HG03135 (cell line): ENCODE data around the gene DNAJC1.
"Not testable (repeated sequence)": the region's sequence is repeated elsewhere in the genome, so short reads cannot be mapped to it uniquely, and the experiment has no call there.

ENCODE experiments used
- ATAC-seq: cut with Tn5 transposase; IDR thresholded peaks from one replicate; pipeline ENCODE4 v1.9.1; 2021; ENCODE audit warnings: mild to moderate bottlenecking, moderate library complexity; ENCODE audit not compliant: unreplicated experiment

The DNAJC1 gene, protein sequence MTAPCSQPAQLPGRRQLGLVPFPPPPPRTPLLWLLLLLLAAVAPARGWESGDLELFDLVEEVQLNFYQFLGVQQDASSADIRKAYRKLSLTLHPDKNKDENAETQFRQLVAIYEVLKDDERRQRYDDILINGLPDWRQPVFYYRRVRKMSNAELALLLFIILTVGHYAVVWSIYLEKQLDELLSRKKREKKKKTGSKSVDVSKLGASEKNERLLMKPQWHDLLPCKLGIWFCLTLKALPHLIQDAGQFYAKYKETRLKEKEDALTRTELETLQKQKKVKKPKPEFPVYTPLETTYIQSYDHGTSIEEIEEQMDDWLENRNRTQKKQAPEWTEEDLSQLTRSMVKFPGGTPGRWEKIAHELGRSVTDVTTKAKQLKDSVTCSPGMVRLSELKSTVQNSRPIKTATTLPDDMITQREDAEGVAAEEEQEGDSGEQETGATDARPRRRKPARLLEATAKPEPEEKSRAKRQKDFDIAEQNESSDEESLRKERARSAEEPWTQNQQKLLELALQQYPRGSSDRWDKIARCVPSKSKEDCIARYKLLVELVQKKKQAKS

DNA sequence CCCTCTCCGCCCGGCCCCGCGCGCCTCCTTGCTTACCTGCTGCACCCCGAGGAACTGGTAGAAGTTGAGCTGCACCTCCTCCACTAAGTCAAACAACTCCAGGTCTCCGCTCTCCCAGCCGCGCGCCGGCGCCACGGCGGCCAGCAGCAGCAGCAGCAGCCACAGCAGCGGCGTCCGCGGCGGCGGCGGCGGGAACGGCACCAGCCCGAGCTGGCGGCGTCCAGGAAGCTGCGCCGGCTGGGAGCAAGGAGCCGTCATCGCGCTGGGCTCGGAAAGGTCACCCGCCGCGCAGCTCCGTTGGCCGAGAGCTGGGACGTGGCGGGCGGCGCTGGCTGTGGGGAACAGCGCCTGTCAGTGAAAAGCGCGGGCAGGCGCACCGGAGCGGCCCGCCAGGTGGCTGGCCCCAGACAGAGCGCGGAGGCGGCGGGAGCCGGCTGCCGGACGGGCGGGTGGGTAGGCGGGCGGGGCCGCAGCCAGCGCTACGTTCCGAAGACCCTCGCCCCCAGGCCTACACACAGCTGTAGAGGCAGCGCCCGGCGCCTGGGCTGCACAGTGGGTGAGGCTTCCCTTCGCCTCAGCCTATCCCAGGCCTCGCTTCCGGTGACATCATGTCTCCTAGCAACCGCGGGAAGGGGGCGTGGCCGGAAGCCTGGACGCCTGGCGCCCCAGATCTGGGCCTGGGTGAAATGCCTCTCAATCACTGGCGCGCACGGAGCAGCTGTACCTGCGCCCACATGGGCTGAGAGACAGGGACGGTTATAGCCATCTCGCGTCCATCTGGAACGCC, at the start of gene DNAJC1:
Gene DNAJC1, minus strand, starts transcription at position 554 of the 787 bp plus-strand sequence. Its CDS starts 296 bp downstream, at position 258.
- peak; percentile 94 for ATAC-seq

DNA sequence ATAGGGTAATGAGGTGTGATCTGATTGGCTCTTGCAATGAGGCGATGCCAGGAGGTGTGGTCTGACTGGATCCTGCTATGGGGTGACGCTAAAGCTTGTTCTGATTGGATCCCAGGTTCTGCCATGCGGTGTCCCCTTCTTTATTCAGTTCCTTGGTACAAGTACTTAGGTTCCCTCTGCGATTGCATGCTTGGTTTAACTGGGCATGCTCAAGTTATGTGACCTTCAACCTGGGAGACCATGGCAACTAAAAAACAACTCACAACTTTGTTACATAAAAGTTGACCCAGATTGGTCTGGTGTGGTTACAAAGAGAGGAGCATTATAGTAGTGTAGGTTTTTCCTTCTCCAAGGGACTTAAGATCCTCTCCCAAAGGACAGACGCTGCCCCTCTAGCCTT, 49.5 kb upstream of the DNAJC1 start:
- ATAC-seq: no peak

DNA sequence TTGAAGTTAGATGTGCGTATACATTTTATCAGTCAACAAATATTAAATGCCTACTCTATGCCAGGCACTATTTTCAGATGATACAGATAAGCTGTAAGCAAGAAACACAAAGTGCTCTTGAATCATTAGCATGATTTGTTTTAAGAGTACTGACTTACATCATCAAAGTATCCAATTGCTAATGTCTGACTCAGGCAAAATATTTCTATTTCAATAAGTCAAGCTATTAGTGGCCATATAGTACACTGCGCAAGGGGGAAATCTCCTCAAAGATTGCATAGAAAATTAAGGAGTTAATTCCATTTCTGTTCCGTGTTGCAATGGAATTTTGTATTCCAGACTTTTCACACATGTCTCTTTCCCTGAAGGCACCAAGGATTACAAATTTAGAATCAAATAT, 46.1 kb upstream of the DNAJC1 start:
- no peak for ATAC-seq

DNA sequence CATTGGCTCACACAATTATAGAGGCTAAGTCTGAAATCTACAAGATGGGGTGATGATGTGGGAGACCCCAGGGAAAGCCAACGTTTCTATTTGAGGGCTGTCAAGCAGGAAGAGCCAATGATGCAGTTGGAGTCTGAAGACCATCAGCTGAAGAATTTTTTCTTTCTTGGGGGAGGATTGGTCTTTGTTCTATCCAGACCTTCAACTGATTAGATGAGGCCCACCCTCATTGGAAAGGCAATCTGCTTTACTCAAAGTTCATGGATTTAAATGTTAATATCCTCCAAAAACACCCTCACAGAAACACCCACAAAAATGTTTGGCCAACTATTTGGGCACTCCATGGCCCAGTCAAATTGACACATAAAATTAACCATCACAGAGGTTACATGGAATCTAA, 44.3 kb upstream of the DNAJC1 start:
- ATAC-seq: no peak

DNA sequence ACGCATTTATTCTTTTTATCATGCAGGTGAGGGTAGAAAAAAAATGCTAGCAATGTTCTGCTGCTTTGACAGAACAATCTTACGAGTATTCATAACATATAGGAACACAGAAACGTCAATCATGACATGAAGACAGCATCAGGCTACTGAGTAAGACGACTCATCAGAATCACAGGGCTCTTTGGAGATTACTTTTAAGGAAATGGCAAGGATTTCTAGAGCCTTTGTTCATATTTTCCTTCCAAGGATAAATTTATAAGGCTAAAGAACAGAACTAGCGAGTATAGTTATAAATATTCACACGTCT, 39.8 kb upstream of the DNAJC1 start:
- ATAC-seq: no peak

DNA sequence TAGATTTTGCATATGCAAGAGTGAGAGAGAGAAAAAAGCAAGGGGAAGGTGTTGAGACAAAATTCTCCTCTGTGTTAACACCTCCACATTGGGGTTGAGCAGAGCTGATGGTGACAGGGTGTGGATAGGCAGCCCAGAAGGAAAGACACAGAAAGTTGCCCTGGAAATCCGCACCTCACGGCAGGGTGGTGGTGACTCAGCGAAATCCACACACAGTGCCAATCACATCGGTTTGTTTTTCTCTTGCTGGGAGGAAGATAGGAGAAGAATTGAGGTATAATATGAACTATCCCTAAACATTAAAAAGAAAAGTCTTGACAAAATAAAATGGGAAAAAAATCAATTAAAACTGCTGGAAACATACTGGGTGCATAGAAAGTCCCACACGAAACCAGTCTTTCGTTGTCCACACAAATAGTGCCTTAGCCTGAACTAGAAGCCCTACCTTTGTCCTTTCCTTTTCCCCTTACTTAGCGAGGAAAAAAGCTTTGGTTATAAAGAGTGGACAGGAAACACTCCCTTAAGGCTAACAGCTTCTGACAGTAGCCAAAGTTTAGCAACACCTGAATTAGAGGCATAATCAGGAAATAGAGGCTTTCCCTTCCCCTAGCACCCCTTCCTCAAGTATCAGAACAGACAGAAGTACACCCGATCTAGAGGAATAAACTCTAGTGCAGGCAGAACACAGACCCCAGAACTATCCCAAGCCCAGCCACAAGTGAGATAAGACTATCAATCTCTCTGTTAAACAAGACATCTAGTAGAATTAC, 39.2 kb upstream of the DNAJC1 start:
- no peak for ATAC-seq

DNA sequence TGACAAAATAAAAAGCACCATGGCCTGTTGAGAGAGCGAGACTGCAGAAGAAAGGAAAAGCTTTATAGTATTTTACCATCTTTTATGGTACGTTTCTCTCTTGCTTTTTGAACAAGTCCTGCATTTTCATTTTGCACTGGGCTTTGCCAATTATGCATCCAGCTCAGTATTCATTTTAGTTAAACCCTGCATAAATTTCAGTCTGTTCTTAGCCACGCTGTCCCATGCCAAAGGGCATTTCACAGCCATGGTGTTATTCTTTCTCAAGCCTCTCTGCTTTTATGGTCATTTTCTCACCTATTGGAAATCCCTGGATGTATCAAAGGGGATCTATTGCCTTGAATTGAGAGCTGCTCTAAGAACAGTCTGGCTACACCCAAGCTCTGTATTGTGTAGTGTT, 30.8 kb upstream of the DNAJC1 start:
- ATAC-seq: no peak

DNA sequence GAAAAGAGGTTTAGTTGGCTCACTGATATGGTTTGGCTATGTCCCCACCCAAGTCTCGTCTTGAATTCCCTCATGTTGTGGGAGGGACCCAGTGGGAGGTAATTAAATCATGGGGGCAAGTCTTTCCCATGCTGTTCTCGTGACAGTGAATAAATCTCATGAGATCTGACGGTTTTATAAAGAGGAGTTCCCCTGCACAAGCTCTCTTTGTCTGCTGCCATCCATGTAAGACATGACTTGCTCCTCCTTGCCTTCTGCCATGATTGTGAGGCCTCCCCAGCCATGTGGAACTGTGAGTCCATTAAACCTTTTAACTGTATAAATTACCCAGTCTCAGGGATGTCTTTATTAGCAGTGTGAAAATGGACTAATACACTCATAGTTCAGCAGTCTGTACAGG, 28.7 kb upstream of the DNAJC1 start:
- ATAC-seq: not testable (repeated sequence)

DNA sequence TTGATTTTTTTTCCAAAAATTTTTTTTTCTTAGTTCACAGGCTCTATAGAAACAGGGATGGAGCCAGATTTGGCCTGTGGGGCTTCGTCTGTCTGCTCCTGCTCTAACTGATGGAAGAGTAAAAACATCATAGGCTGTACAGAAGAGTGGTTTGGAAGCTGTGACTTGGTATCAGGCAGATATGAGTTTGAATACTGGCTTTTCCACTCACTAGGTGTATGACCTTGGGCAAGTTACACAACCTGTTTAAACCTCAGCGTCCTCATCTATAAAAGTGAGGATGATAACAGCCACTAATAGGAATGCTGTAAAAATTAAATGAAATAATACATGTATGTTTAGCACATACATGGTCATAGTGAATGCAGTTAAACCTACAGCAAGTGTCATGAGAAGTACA, 26.9 kb upstream of the DNAJC1 start:
- no peak for ATAC-seq

DNA sequence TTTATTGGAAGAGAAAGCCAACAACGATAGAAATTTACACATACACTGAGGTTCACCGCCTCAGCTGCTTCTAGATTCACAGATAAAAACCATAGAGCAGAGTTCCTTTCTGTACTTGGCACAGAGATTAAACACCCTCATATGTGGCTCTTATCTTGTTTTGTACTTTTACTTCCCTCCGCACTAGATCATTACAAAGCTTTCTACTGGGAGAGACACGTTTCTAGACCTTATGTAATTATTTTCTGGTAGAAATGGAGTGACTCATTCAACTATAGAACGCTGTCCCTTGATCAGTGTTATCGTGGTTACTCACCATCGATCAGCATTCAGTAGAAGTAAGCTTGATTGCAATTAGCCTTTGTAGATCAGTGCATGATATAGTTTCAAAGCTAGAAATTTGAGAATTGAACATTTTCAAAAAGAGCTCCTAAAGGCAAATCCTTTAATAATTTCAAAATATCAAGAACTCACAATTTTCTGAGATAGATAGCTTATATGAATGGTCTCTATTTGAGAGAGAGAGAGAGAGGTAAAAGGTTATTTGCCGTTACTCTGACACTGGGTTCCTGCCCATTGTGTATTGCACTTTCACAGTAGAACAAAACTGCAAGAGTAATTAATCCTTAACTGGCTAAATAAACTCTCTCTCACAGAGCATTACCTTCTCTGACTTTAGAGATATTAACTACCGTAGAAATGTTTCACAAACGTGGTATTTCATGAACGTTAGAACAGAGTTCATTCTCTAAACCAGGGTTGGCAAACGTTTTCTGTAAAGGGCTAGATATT, 26.1 kb upstream of the DNAJC1 start:
- no peak for ATAC-seq

DNA sequence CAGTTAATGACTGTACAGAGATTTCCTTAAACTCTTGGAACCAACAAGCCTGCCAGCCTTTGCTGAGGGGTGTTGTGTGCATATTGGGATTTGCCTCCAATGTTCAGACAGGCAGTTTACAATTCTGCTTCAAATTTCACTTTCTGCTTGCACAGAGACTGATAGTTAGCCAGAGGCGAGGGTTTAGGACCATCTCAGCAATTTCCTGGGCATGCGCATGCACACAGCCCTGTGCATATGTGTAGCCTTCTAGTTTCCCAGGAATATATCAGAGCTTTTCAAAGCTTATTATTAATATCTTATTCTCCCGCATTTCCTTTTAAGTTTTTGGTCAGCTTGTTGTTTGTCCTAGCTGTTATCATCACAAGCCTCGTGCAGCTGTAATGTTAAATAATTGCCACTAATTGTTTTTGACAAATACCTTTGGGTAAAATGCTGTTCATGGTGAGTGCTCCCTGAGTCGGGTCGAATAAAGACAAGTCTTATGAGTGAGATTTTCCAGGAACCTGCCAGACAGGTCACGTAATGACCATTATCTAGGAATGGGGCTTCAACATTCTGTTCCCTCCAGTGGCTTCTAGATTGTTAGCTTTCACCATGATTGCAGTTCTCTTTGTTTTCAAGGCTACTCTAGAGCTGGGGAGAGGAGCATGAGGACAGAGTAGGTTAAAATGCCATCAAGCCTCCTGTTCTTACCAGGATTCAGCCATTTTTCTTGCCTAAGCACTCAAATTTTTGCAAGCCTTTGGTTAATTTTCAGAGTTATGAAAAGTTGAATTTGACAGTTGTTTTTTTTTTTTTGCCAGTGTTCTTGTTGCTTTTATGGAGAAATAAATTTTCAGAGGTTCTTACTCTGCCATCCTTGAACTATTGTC, 24.1 kb upstream of the DNAJC1 start:
- no peak for ATAC-seq

DNA sequence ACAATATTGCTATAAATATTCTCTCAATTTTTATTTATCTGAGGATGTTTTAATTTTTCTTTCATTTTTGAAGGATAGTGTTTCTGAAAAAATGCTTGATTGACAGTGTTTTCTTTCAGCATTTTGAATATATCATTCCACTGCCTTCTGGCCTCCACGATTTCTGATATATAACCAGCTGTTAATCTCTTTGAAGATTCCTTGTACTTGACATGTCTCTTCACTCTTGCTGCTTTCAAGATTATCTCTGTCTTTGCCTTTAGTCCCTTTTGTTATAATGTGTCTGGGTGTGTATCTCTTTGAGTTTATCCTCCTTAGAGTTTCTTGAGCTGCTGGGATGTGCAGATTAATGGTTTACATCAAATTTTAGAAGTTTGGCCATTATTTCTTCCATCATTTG, 22.8 kb upstream of the DNAJC1 start:
- ATAC-seq: no peak

DNA sequence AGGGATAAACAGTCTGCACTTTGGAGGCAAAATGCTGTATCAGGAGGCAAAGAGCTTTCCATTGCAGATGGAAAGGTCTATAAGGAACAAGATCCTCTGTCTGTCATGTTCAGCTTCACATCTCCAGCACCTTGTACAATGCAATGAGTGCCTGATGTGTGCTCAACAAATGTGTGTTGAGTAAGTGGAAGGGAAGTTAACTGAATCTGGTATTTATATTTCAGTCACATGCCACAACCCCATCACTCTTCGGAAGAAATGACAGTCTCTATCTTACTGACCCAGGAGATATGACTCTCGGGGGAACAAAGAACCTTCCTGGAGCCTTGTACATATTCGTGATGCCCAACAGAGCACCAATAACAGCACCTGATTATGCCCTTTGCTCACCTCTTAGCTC, 20.0 kb upstream of the DNAJC1 start:
- ATAC-seq: no peak

DNA sequence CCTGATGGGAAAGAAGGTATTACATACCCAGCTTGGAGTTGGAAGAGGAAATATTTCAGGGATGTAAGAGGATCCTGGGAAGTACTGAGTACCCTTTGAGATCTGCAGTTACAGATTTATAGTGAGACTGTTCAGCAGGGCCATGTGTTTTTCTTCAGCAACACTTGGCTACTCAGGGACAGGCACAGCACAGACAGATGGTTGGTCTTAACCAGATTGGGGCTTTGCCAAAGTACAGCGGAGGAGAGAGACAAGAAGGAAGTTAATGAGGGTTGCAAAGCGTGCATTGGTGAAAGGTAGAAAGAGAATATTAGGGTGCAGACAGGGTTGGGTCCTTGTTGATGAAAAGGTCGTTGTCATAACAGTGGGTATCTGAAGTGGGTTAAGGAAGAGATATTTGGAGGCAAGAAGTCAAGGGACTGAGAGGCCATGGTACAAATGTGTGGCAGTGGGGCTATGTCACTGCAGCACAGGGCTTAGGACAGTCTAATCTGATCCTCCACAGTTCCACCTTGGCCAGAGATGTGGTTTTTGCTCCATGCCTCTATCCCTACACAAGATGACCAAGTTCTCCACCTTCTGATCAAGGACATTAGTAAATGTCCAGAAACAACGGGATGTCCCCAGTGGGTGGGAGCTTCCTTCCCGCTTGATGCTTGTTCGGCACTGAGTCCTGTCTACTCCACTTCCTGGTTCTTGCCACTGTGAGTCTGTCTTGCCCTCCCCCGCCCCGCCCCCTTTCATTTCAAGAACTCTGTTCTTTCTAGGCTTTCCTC, 18.9 kb upstream of the DNAJC1 start:
- no peak for ATAC-seq

DNA sequence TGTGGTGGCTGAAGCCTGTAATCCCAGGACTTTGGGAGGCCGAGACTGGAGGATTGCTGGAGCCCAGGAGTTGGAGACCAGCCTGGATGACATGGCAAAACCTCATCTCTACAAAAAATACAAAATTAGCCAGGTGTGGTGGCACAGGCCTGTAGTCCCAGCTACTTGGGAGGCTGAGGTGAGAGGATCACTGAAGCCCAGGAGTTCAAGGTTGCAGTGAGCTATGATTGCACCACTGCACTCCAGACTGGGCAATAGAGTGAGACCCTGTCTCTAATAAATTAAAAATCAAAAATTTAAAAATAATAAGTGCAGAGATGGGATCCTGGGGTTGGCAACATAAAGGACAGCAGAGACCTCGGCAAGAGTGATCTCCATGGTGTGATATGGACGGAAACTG, 17.6 kb upstream of the DNAJC1 start:
- ATAC-seq: not testable (repeated sequence)

DNA sequence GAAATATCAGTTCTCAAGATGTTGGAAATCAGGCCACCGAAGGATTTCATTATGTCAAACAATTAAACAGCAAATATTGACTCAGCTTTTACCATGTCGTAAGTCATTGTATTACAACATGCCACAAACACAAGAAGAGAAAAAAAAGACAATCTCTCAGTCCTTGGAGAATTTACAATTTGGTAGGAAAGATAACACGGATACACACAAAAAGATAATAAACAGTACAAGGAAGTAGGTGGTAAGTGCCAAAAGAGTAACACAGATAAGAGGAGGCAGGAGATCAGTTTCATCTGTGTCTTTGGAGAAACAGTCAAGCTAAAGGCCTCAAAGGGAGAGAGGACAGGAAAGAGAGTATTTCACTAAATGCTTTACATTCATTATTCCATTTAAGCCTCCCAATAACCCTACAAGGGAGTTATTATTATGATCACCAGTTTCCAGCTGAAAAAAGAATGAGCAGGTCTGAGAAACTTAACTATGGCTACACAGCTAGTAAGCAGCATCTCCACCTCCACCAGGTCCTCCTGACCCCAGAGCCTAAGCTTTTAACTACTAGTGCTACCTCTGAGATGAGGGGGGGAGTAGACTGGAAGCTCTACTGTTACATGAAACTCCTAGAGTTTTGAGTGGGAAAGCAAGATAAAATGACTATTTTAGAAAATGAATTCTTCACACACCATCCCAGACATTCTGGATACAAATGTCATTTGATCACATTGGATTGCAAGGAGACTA, 13.9 kb upstream of the DNAJC1 start:
- ATAC-seq: no peak

DNA sequence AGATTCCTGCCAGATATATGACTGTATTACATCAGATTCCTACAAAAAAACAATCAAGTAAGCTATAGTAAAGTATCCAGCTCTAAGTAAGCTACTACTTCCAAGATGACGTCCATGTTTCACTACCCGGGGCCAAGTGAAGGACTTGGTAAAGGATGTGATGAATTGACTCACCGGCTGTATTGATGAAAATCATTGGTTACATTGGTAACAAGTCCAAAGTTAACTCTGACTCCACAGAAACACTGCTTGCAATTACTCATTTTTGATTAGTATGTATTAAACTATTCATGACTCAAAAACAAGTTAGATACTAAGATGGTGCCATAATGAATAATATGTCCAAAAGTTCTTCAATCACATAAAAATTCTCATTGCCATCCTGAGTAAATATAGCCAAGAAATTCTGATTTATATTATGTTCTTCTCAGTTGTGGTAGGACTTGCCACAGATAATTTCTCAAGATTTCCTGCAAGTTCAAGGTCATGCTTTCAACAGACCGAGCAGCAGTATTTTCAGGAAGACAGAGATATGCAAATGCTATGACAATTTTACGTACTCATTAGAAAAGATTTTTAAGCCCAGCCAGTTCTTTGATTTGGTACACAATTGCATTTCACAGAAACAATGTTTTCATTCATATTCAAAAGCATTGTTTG, 12.6 kb upstream of the DNAJC1 start:
- no peak for ATAC-seq

DNA sequence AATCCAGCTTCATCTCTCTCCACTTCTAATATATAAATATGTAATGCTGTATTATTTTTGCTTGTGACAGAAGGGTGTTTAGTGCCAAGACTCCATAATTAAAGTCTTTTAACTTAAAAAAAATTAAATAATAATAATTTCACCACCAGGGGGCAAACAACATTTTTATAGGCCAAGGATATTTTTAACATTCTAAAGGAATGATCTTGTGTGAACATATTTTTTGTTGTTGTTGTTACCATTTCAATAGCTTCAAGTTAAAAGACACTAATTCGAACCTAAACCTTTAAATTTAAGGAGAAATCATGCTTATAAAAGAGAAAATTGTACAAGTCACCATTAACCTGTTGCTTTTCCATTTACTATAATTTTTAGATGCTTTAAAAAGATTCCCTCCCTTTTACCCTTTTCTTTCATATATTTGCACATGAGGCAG, 7.5 kb upstream of the DNAJC1 start:
- no peak for ATAC-seq
